ENCODE results near the gene ATOH8.

Gene ATOH8

GRCh38 chr2:85802354-85803103, 48.7 kb downstream of the ATOH8 start:
- no peak for DNase-seq (ENCODE audit: low spot score)

- no peak for DNase-seq (ENCODE audit: low spot score)
Observed at GRCh38 chr2:85803704-85804425, 50.1 kb downstream of the ATOH8 start.

GRCh38 chr2:85804583-85804982, 50.8 kb downstream of the ATOH8 start:
- DNase-seq (ENCODE audit: low spot score), result peak; percentile 77

- DNase-seq (ENCODE audit: low spot score), result peak; percentile 75
Observed at GRCh38 chr2:85806358-85807118, 52.7 kb downstream of the ATOH8 start.

- DNase-seq (ENCODE audit: low spot score), result no peak
Observed at GRCh38 chr2:85807756-85808155, 54.0 kb downstream of the ATOH8 start.

GRCh38 chr2:85810371-85811179, 56.8 kb downstream of the ATOH8 start:
- no peak for DNase-seq (ENCODE audit: low spot score)

- no peak for DNase-seq (ENCODE audit: low spot score)
Observed at GRCh38 chr2:85811180-85812093, 57.6 kb downstream of the ATOH8 start.

- no peak for DNase-seq (ENCODE audit: low spot score)
Observed at GRCh38 chr2:85812094-85812735, 58.4 kb downstream of the ATOH8 start.

- no peak for DNase-seq (ENCODE audit: low spot score)
Observed at GRCh38 chr2:85813211-85813981, 59.6 kb downstream of the ATOH8 start.

- DNase-seq (ENCODE audit: low spot score), result peak; percentile 93
Observed at GRCh38 chr2:85813982-85814801, 60.4 kb downstream of the ATOH8 start.

- no peak for DNase-seq (ENCODE audit: low spot score)
Observed at GRCh38 chr2:85814802-85815550, 61.2 kb downstream of the ATOH8 start.

- DNase-seq (ENCODE audit: low spot score), result no peak
Observed at GRCh38 chr2:85819811-85820510, 66.2 kb downstream of the ATOH8 start.

GRCh38 chr2:85822766-85823165, 69.0 kb downstream of the ATOH8 start:
- DNase-seq (ENCODE audit: low spot score), result no peak

GRCh38 chr2:85823951-85824350, 70.2 kb downstream of the ATOH8 start:
- DNase-seq (ENCODE audit: low spot score), result no peak

- peak; percentile 79 for DNase-seq (ENCODE audit: low spot score)
Observed at GRCh38 chr2:85826990-85827878, 73.4 kb downstream of the ATOH8 start.

- no peak for DNase-seq (ENCODE audit: low spot score)
Observed at GRCh38 chr2:85827879-85828569, 74.2 kb downstream of the ATOH8 start.
